Calu3 (cell line): Measurements from ENCODE around the gene USF2. TPM values are rescaled to one million over a fixed set of nuclear protein-coding genes. Genes with fewer than 3 reads are reported as not detected.

Source experiments
- BruUV-seq: library from RNA; stranded (reverse); fragments of 400-500 nt; replicated peaks from 2 replicates; lab custom pipeline; 2021; lab: Mats Ljungman, UMichigan
- CTCF ChIA-PET: fragments of 300-600 bp; sonication (Branson Sonifier 250); formaldehyde crosslinking; loops from one replicate; lab custom pipeline; 2022; ENCODE audit warnings: antibody characterized with exemption; lab: Charles Lee
- DNase-seq: peaks from one replicate; pipeline ENCODE4 v3.0.0; 2022
- H3K27ac Mint-ChIP-seq: one replicate; pipeline ENCODE4 v1.8.0; 2022; ENCODE audit warnings: mixed read lengths; ENCODE audit not compliant: unreplicated experiment
- H3K27me3 Mint-ChIP-seq: one replicate; pipeline ENCODE4 v1.8.0; 2022; ENCODE audit warnings: mixed read lengths; ENCODE audit not compliant: unreplicated experiment
- H3K36me3 Mint-ChIP-seq: one replicate; pipeline ENCODE4 v1.8.0; 2022; ENCODE audit warnings: mild to moderate bottlenecking, moderate library complexity, mixed read lengths; ENCODE audit not compliant: insufficient read depth, unreplicated experiment
- H3K4me1 Mint-ChIP-seq: one replicate; pipeline ENCODE4 v1.8.0; 2022; ENCODE audit warnings: mild to moderate bottlenecking, low read depth, mixed read lengths; ENCODE audit not compliant: unreplicated experiment
- H3K4me3 Mint-ChIP-seq: one replicate; pipeline ENCODE4 v1.8.0; 2022; ENCODE audit warnings: mild to moderate bottlenecking, low read depth, moderate library complexity, mixed read lengths; ENCODE audit not compliant: unreplicated experiment
- H3K9me3 Mint-ChIP-seq: one replicate; pipeline ENCODE4 v1.8.0; 2022; ENCODE audit warnings: low read depth, mixed read lengths; ENCODE audit not compliant: unreplicated experiment
- intact Hi-C: fragments of 100-400 bp; cut with micrococcal nuclease; formaldehyde crosslinking; loops from one replicate; pipeline ENCODE4 v1.10.0; 2022; ENCODE audit not compliant: unreplicated experiment
- total RNA-seq: library from RNA; stranded (reverse); gene quantifications from 2 replicates; pipeline ENCODE4 v1.2.3, GENCODE V29; 2022
- TF ChIP-seq, protein P1 (sequence below): fragments of 200-600 bp; IDR thresholded peaks from one replicate; pipeline ENCODE4 v1.8.0; 2022; ENCODE audit warnings: antibody characterized with exemption; ENCODE audit not compliant: unreplicated experiment

USF2 gene
- total RNA-seq, 1 experiment from 2014 or later = 127 TPM

DNA sequence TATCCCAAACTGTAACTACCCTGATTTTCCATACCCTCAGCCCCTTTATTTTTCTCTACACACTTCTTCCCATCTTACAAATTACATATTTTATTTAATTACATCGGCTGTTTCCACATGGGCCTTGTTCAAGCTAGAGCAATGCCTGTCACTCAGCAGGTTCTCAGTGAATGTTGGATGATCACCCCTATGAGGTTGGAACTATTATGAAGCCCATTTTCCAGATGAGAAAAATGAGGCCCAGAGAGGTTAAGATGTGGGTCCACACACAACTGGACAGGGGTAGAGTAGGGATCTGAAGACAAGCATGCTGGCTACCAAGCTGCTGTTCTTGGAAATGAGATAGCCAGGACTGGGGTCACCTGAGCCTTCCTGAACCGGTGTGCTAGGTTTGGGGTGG, 33.2 kb downstream of the USF2 start:
- no peaks in the 10 kb centered on the region for H3K27me3 Mint-ChIP-seq
- intact Hi-C loops = no loop called here
- H3K9me3 Mint-ChIP-seq = no peaks in the 10 kb centered on the region
- no peak overlapping the region for H3K27ac Mint-ChIP-seq
- CTCF ChIA-PET = no interaction called here
- H3K36me3 Mint-ChIP-seq = no peaks in the 10 kb centered on the region
- no peak for DNase-seq
- H3K4me3 Mint-ChIP-seq = no peak overlapping the region
- TF ChIP-seq, protein P1, sequence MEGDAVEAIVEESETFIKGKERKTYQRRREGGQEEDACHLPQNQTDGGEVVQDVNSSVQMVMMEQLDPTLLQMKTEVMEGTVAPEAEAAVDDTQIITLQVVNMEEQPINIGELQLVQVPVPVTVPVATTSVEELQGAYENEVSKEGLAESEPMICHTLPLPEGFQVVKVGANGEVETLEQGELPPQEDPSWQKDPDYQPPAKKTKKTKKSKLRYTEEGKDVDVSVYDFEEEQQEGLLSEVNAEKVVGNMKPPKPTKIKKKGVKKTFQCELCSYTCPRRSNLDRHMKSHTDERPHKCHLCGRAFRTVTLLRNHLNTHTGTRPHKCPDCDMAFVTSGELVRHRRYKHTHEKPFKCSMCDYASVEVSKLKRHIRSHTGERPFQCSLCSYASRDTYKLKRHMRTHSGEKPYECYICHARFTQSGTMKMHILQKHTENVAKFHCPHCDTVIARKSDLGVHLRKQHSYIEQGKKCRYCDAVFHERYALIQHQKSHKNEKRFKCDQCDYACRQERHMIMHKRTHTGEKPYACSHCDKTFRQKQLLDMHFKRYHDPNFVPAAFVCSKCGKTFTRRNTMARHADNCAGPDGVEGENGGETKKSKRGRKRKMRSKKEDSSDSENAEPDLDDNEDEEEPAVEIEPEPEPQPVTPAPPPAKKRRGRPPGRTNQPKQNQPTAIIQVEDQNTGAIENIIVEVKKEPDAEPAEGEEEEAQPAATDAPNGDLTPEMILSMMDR = no peak
- peaks cover 5% of the 10 kb centered on the region for H3K4me1 Mint-ChIP-seq
- no TSS peak for BruUV-seq

DNA sequence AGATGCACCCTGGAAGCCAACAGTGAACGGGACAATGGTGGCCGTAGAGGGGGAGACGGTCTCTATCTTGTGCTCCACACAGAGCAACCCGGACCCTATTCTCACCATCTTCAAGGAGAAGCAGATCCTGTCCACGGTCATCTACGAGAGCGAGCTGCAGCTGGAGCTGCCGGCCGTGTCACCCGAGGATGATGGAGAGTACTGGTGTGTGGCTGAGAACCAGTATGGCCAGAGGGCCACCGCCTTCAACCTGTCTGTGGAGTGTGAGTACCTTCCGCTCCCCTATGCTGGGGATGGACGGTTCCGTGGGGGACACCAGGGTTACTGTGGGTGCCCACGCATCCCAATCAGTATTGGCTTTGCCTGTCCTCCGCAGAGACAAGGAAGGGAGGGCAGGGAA, 33.7 kb downstream of the USF2 start:
- DNase-seq = no peak
- Mint-ChIP-seq H3K4me1 (peaks cover 6% of the 10 kb centered on the region), H3K9me3 (no peaks in the 10 kb centered on the region), H3K27ac (no peak overlapping the region), H3K36me3 (no peaks in the 10 kb centered on the region), H3K27me3 (no peaks in the 10 kb centered on the region), H3K4me3 (no peak overlapping the region)
- CTCF ChIA-PET = interaction anchor here (0.7 kb wide), 1 partner anchor 11 kb away, joined by 3 read pairs; no protein-coding TSS in a partner anchor
- intact Hi-C loops = no loop called here
- TF ChIP-seq, protein P1 = no peak
- BruUV-seq = no TSS peak

DNA sequence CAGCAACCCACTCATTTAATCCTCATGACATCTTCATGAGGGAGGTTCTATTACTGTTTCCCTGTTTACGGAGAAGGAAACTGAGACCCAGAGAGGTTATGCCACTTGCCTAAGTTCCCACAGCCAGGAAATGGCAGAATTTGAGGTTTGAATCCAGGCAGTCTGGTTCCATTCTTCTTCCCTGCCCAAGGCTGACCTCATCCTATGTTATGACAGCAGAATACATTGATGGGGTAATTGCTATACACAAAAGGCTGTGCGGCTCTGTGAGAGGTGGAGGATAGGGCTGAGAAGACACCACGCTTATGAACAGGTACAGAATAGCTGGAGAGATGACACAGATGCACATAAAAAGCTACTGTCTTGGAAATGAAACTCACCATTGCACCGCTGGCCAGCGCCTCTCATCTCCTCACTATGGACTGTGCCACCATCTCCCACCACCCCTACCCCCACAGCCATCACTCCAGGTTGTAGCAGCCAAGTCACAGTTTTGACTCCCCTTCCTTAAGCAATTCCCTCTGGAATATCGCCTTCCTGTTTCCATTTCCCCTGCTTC, 34.7 kb downstream of the USF2 start:
- no peak for DNase-seq
- Mint-ChIP-seq H3K36me3 (no peaks in the 10 kb centered on the region), H3K9me3 (no peaks in the 10 kb centered on the region), H3K4me1 (peaks cover 6% of the 10 kb centered on the region), H3K27me3 (no peaks in the 10 kb centered on the region), H3K4me3 (no peak overlapping the region), H3K27ac (no peak overlapping the region)
- no TSS peak for BruUV-seq
- CTCF ChIA-PET = interaction anchor here (0.7 kb wide), 1 partner anchor 12 kb away, joined by 3 read pairs; no protein-coding TSS in a partner anchor
- intact Hi-C loops = no loop called here
- TF ChIP-seq, protein P1 = no peak

DNA sequence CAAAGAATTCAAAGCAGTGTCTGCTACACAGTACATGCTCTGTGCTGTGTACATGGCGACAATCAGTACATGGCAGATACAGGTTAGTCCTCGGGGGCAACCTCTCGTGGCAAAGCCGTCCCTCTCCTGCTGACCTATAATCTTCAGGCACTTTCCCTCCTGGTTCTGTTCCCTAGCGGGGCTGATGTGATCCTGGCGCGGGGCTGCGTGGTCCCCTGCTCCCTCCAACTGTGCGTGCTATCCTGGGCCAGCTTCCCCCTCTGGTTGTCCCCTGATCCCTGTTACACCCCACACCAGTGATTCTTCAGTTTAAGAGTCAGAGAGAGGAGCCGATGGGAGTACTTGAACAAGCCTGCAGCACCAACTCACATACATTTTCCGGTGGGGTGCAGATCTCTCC, 35.3 kb downstream of the USF2 start:
- Mint-ChIP-seq H3K9me3 (no peaks in the 10 kb centered on the region), H3K27me3 (no peaks in the 10 kb centered on the region), H3K27ac (no peak overlapping the region), H3K4me1 (peaks cover 6% of the 10 kb centered on the region), H3K36me3 (no peaks in the 10 kb centered on the region), H3K4me3 (no peak overlapping the region)
- TF ChIP-seq, protein P1 = no peak
- intact Hi-C loops = no loop called here
- CTCF ChIA-PET = no interaction called here
- DNase-seq = no peak
- BruUV-seq = no TSS peak
